HG03108 (cell line): ENCODE results near the gene TXNIP.
"Not testable (repeated sequence)": the region's sequence is repeated elsewhere in the genome, so short reads cannot be mapped to it uniquely, and the experiment has no call there.

ENCODE experiments used
- ATAC-seq: cut with Tn5 transposase; IDR thresholded peaks from one replicate; pipeline ENCODE4 v1.9.1; 2021; ENCODE audit warnings: moderate library complexity; ENCODE audit not compliant: unreplicated experiment

Gene TXNIP

GRCh38 chr1:145996433-145997015 lies at the start of gene TXNIP:
Gene TXNIP, minus strand, starts transcription at chr1:145996579. Its CDS starts 313 bp downstream, at chr1:145996266.
- peak; percentile 89 for ATAC-seq

- no peak for ATAC-seq
These were observed 43.4 kb upstream of the TXNIP start for GRCh38 chr1:146039844-146040194.

- ATAC-seq = no peak
These were observed 40.7 kb upstream of the TXNIP start for GRCh38 chr1:146036965-146037646.

- ATAC-seq = no peak
These were observed 40.0 kb upstream of the TXNIP start for GRCh38 chr1:146036241-146036964.

GRCh38 chr1:146035048-146035423 lies 38.7 kb upstream of the TXNIP start:
- no peak for ATAC-seq

GRCh38 chr1:146032631-146033219 lies 36.3 kb upstream of the TXNIP start:
- no peak for ATAC-seq

- no peak for ATAC-seq
These were observed 35.1 kb upstream of the TXNIP start for GRCh38 chr1:146031476-146031875.

GRCh38 chr1:146029117-146029516 lies 32.7 kb upstream of the TXNIP start:
- ATAC-seq = no peak

- ATAC-seq = not testable (repeated sequence)
These were observed 30.3 kb upstream of the TXNIP start for GRCh38 chr1:146026650-146027049.

GRCh38 chr1:146025787-146026495 lies 29.6 kb upstream of the TXNIP start:
- not testable (repeated sequence) for ATAC-seq

- ATAC-seq = no peak
These were observed 26.2 kb upstream of the TXNIP start for GRCh38 chr1:146022403-146023127.

GRCh38 chr1:146021622-146022402 lies 25.4 kb upstream of the TXNIP start, which contains the start of gene HJV:
Gene HJV, minus strand, starts transcription at chr1:146021735. Its CDS starts 1,504 bp downstream, at chr1:146020231.
- no peak for ATAC-seq

GRCh38 chr1:146021050-146021445 lies 24.7 kb upstream of the TXNIP start:
- no peak for ATAC-seq

- ATAC-seq = no peak
These were observed 24.0 kb upstream of the TXNIP start for GRCh38 chr1:146020058-146021049.

GRCh38 chr1:146019231-146020057 lies 23.1 kb upstream of the TXNIP start:
- ATAC-seq = no peak

- no peak for ATAC-seq
These were observed 20.5 kb upstream of the TXNIP start for GRCh38 chr1:146016891-146017290.

- no peak for ATAC-seq
These were observed 17.2 kb upstream of the TXNIP start for GRCh38 chr1:146013559-146013922.
